Osteoblast (primary cell): Measurements from ENCODE around the gene RPL10. TPM values are rescaled to one million over a fixed set of nuclear protein-coding genes. Genes with fewer than 3 reads are reported as not detected.

Experiments
- DNase-seq: peaks from one replicate; pipeline ENCODE4 v3.0.0; 2011; ENCODE audit warnings: low spot score, mixed read lengths; ENCODE audit not compliant: insufficient read length; ENCODE audit errors: missing footprints
- H2AFZ ChIP-seq: 2 replicates; pipeline ENCODE4 v1.6.0; 2011; ENCODE audit warnings: mild to moderate bottlenecking, low read length
- H3K27ac ChIP-seq: 2 replicates; pipeline ENCODE4 v1.5.1; 2011; ENCODE audit warnings: mild to moderate bottlenecking, low read depth, low read length, moderate library complexity
- H3K27me3 ChIP-seq: 2 replicates; pipeline ENCODE4 v1.6.0; 2012; ENCODE audit warnings: mild to moderate bottlenecking, control low read depth, inconsistent platforms, low read length, moderate library complexity; ENCODE audit not compliant: insufficient read depth
- H3K36me3 ChIP-seq: 2 replicates; pipeline ENCODE4 v1.5.1; 2011; ENCODE audit warnings: mild to moderate bottlenecking, low read length, control low read depth, moderate library complexity; ENCODE audit not compliant: insufficient read depth
- H3K4me1 ChIP-seq: 2 replicates; pipeline ENCODE4 v1.5.1; 2011; ENCODE audit warnings: mild to moderate bottlenecking, low read length, control low read depth, moderate library complexity; ENCODE audit not compliant: insufficient read depth
- H3K4me2 ChIP-seq: 2 replicates; pipeline ENCODE4 v1.6.0; 2011; ENCODE audit warnings: mild to moderate bottlenecking, low read length; ENCODE audit not compliant: insufficient read depth
- H3K4me3 ChIP-seq: fragments of 200-600 bp; sonication (generic); 3 replicates; pipeline ENCODE4 v1.5.1; 2012; ENCODE audit warnings: mild to moderate bottlenecking, low read length, inconsistent platforms; ENCODE audit not compliant: insufficient read depth
- H3K79me2 ChIP-seq: 2 replicates; pipeline ENCODE4 v1.6.0; 2012; ENCODE audit warnings: mild to moderate bottlenecking, low read length, control low read depth, inconsistent platforms; ENCODE audit not compliant: insufficient read depth
- H3K9me3 ChIP-seq: 2 replicates; pipeline ENCODE4 v1.5.1; 2011; ENCODE audit warnings: low read depth, low read length, control low read depth
- H4K20me1 ChIP-seq: 2 replicates; pipeline ENCODE4 v1.6.0; 2012; ENCODE audit warnings: mild to moderate bottlenecking, low read length, control low read depth; ENCODE audit not compliant: insufficient read depth
- total RNA-seq: library from RNA; depleted of rRNA; stranded (reverse); fragments of >200 nt; gene quantifications from 2 replicates; pipeline ENCODE4 v1.2.3, GENCODE V29; 2012
- TF ChIP-seq, protein P1 (sequence below): IDR thresholded peaks from 2 replicates; pipeline ENCODE4 v1.5.1; 2011; ENCODE audit warnings: mild to moderate bottlenecking, low read depth, low read length, moderate library complexity; ENCODE audit errors: extremely low read depth

The RPL10 gene
- total RNA-seq, 1 donor: 2,517 TPM

DNA sequence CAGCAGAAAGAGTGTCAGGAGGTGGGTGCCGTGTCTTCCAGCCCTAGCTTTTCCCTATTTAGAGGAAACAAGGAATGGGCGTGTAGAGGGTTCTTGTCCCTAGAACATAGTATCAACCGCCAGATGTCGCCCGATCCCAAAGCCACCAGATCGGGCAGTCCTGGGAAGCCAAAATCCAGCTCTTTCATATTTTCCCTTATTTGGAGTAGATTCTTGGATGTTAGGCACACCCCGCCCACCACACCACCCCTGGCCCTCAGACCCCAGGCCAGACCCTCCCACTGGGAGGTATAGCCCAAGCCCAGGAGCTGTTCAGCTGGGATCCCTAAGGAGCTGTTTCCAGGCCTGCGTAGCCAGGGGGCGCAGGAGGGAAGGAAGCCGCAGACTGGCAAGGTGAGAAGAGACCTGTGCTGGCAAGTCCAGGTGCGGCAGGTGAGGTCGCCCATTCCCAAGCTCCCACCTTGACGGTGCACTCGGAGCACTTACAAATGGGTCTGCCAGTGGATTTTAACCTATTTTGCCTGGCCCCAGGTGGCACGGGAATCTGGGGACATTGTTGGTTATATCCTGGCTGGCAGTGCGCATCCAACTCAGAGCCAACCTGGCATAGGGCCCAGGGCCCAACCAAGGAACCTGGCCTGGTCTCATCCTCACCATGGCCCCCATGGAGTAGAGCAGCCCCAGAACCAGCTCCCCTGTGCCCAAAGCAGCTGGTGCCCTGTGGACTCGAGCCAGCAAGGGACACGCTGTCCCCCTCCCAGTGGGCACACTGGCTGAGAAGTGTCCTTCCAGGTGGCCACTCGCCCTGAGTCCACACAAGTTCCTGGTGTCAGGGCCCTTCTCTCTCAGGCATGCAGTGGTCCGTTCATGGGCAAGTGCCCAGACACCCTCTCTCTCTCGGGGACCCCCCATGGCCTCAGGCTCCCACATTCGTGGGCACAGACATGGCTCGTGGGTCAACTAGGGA, 24.6 kb upstream of the RPL10 start:
- peak; percentile 98 for DNase-seq
- peak overlapping the region; percentile 72 for H3K4me2 ChIP-seq
- no peak overlapping the region for H2AFZ ChIP-seq
- no peaks in the 10 kb centered on the region for H3K27me3 ChIP-seq
- no peaks in the 10 kb centered on the region for H3K9me3 ChIP-seq
- H3K4me3 ChIP-seq: peak overlapping the region; percentile 80
- H3K79me2 ChIP-seq: peaks cover 38% of the 10 kb centered on the region
- peaks cover 2% of the 10 kb centered on the region for H4K20me1 ChIP-seq
- TF ChIP-seq, protein P1, sequence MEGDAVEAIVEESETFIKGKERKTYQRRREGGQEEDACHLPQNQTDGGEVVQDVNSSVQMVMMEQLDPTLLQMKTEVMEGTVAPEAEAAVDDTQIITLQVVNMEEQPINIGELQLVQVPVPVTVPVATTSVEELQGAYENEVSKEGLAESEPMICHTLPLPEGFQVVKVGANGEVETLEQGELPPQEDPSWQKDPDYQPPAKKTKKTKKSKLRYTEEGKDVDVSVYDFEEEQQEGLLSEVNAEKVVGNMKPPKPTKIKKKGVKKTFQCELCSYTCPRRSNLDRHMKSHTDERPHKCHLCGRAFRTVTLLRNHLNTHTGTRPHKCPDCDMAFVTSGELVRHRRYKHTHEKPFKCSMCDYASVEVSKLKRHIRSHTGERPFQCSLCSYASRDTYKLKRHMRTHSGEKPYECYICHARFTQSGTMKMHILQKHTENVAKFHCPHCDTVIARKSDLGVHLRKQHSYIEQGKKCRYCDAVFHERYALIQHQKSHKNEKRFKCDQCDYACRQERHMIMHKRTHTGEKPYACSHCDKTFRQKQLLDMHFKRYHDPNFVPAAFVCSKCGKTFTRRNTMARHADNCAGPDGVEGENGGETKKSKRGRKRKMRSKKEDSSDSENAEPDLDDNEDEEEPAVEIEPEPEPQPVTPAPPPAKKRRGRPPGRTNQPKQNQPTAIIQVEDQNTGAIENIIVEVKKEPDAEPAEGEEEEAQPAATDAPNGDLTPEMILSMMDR: peak; percentile 51
- no peaks in the 10 kb centered on the region for H3K36me3 ChIP-seq
- peak overlapping the region; percentile 28 for H3K27ac ChIP-seq
- peaks cover 14% of the 10 kb centered on the region for H3K4me1 ChIP-seq

DNA sequence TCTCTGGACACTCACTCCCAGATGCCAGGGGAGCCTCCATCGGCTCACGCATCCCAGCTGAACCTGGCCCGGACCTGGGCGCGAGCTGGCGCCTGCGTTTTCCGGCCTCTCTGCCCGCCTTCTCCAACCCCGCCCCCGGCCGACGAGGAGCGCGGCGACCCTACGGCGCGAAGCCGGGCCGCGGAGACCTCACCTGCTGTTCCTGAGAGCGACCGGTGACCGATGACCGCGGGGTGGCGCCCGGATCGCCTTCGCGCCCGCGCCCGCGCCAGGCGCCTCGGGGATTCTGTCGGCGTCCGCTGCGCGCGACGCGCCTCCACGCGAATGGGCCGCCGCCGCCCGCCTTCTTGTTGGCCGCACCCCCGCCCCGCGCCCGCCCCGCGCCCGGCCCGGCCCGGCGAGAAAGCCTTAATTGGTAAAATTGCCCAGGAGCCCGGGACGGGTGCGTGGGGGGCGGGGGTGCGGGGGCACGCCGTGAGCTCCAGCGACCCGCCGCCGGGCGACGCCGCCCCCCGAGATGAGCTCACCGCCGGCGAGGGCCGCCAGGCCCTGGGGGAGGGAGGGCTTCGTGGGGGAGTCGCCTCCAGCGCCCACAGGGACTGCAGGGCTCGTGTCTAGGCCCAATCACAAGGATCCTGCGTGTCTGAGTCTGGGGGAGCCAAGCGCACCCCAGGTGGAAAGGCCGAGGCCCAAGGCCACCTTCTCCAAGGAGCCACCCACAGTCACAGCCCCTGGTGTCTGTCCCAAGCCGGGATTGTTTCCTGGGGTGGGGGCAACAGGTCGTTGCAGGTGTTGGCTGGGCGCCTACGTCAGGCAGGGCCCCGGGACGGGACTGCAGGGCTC, 23.6 kb upstream of the RPL10 start, which contains the start of gene FLNA:
FLNA (minus strand) TSS at position 322 of the 843 bp plus-strand sequence. CDS start 3,389 bp downstream, outside the sequence.
- Histone ChIP-seq H3K4me3 (peak within 1 kb of the TSS; percentile 80), H3K4me1 (peaks cover 9% of the 10 kb centered on the region), H3K4me2 (peak within 1 kb of the TSS; percentile 72), H3K9me3 (no peaks in the 10 kb centered on the region), H3K27me3 (no peaks in the 10 kb centered on the region), H4K20me1 (no peaks in the 10 kb centered on the region), H2AFZ (no peak within 1 kb of the TSS), H3K27ac (peak within 1 kb of the TSS; percentile 28), H3K36me3 (no peaks in the 10 kb centered on the region), H3K79me2 (peaks cover 34% of the 10 kb centered on the region)
- TF ChIP-seq, protein P1: no peak
- DNase-seq: no peak

GRCh38 chrX:154375156-154375504, 23.0 kb upstream of the RPL10 start:
- DNase-seq: no peak
- TF ChIP-seq, protein P1: no peak
- peak overlapping the region; percentile 4 for H3K4me2 ChIP-seq
- H3K27ac ChIP-seq: no peak overlapping the region
- H3K27me3 ChIP-seq: no peaks in the 10 kb centered on the region
- H3K79me2 ChIP-seq: peaks cover 34% of the 10 kb centered on the region
- peaks cover 2% of the 10 kb centered on the region for H4K20me1 ChIP-seq
- no peaks in the 10 kb centered on the region for H3K9me3 ChIP-seq
- no peak overlapping the region for H2AFZ ChIP-seq
- peaks cover 10% of the 10 kb centered on the region for H3K4me1 ChIP-seq
- peaks cover under 1% of the 10 kb centered on the region for H3K36me3 ChIP-seq
- peak overlapping the region; percentile 54 for H3K4me3 ChIP-seq

- peaks cover 15% of the 10 kb centered on the region for H3K4me1 ChIP-seq
- H3K27me3 ChIP-seq: no peaks in the 10 kb centered on the region
- no peak overlapping the region for H3K4me3 ChIP-seq
- no peak overlapping the region for H3K4me2 ChIP-seq
- no peak overlapping the region for H2AFZ ChIP-seq
- peaks cover 39% of the 10 kb centered on the region for H3K79me2 ChIP-seq
- no peaks in the 10 kb centered on the region for H3K9me3 ChIP-seq
- no peak overlapping the region for H3K27ac ChIP-seq
- peaks cover 2% of the 10 kb centered on the region for H4K20me1 ChIP-seq
- TF ChIP-seq, protein P1: no peak
- peaks cover 11% of the 10 kb centered on the region for H3K36me3 ChIP-seq
- DNase-seq: no peak
Observed at GRCh38 chrX:154376774-154377173, 21.4 kb upstream of the RPL10 start.
